HepG2 (cell line): ENCODE data around the gene SH2D3A. TPM values are rescaled to one million over a fixed set of nuclear protein-coding genes. Genes with fewer than 3 reads are reported as not detected.

Source experiments
- ATAC-seq: fragments of 200-7000 bp; cut with Tn5 transposase; 3 replicates; pipeline ENCODE4 v1.9.1; 2020; ENCODE audit warnings: mild to moderate bottlenecking, moderate library complexity
- BruUV-seq: library from RNA; stranded (reverse); fragments of 400-500 nt; replicated peaks from 2 replicates; lab custom pipeline; 2021; lab: Mats Ljungman, UMichigan
- CTCF ChIA-PET: fragments of 300-600 bp; formaldehyde crosslinking; extraction: SDS; loops from one replicate; lab custom pipeline; 2021; ENCODE audit warnings: low total read pairs, inconsistent platforms, low intra/inter-chr PET ratio; lab: Yijun Ruan, JAX
- POLR2A ChIA-PET: fragments of 350-600 bp; sonication (Branson Sonifier 250); formaldehyde crosslinking; loops from one replicate; lab custom pipeline; 2020; ENCODE audit warnings: antibody characterized with exemption, inconsistent platforms; lab: Yijun Ruan, JAX
- DNase-seq: peaks from one replicate; pipeline ENCODE4 v3.0.0-alpha.2; 2015; ENCODE audit warnings: low spot score
- FAIRE-seq: peaks from 3 replicates; lab custom pipeline; 2011; peaks lifted over from hg19 to GRCh38; lab: Jason Lieb, UNC
- H2AFZ ChIP-seq: one replicate; pipeline ENCODE4 v1.6.1; 2011; ENCODE audit warnings: low read length, inconsistent platforms
- H3K27ac ChIP-seq: fragments of 300-600 bp; 3 replicates; pipeline ENCODE4 v1.8.0; 2011; ENCODE audit warnings: mixed run types, mild to moderate bottlenecking, mixed read lengths, low read length, inconsistent platforms; ENCODE audit not compliant: insufficient read depth; ENCODE audit errors: extremely low read length
- H3K27me3 ChIP-seq, 2 experiments: fragments of 200-600 bp in 1 of 2; 2 replicates in 1 of 2; 3 replicates in 1 of 2; pipeline versions ENCODE4 v1.6.0 to v1.8.0; 2011; ENCODE audit warnings: low read length in 2 of 2, mild to moderate bottlenecking in 2 of 2, moderate library complexity in 2 of 2, inconsistent platforms in 1 of 2; ENCODE audit not compliant: insufficient read depth in 2 of 2, control insufficient read depth in 1 of 2
- H3K36me3 ChIP-seq, 2 experiments: fragments of 200-600 bp in 1 of 2; replicated peaks in 1 of 2; 2 replicates in 1 of 2; 3 replicates in 1 of 2; pipeline versions ENCODE4 v1.5.1 to v1.8.0; 2011; ENCODE audit warnings: low read length in 2 of 2, inconsistent platforms in 1 of 2; ENCODE audit not compliant: insufficient read depth in 2 of 2, control insufficient read depth in 1 of 2
- H3K4me1 ChIP-seq: 2 replicates; pipeline ENCODE4 v1.5.1; 2012; ENCODE audit warnings: low read length, inconsistent platforms; ENCODE audit not compliant: insufficient read depth
- H3K4me2 ChIP-seq: 2 replicates; pipeline ENCODE4 v1.6.0; 2011; ENCODE audit warnings: low read depth, low read length, inconsistent platforms
- H3K4me3 ChIP-seq, 3 experiments: fragments of 200-600 bp in 1 of 3; sonication (generic), shearing (Covaris generic) in 1 of 3; replicated peaks in 1 of 3; 2 replicates each; pipeline ENCODE4 v1.5.1; 2011 to 2016; ENCODE audit warnings: low read length in 3 of 3, inconsistent platforms in 2 of 3, low read depth in 2 of 3, mild to moderate bottlenecking in 2 of 3, control low read depth in 1 of 3, mixed read lengths in 1 of 3; ENCODE audit not compliant: insufficient read depth in 1 of 3
- H3K79me2 ChIP-seq: one replicate; pipeline ENCODE4 v1.6.1; 2011; ENCODE audit warnings: low read length, inconsistent platforms; ENCODE audit not compliant: insufficient read depth
- H3K9ac ChIP-seq: 2 replicates; pipeline ENCODE4 v1.6.0; 2011; ENCODE audit warnings: mild to moderate bottlenecking, low read depth, low read length, inconsistent platforms; ENCODE audit not compliant: insufficient read depth
- H3K9me3 ChIP-seq: 2 replicates; pipeline ENCODE4 v1.5.1; 2012; ENCODE audit warnings: mild to moderate bottlenecking, low read length
- H4K20me1 ChIP-seq: 2 replicates; pipeline ENCODE4 v1.6.0; 2011; ENCODE audit warnings: inconsistent platforms, mild to moderate bottlenecking, low read length, moderate library complexity; ENCODE audit not compliant: insufficient read depth
- CHD4 ChIP-seq: fragments of 200-600 bp; sonication (generic); IDR thresholded peaks from 2 replicates; pipeline ENCODE4 v1.7.0; 2017; ENCODE audit warnings: mild to moderate bottlenecking, low read length, borderline replicate concordance
- ESRRA ChIP-seq: sonication (generic); formaldehyde crosslinking; IDR thresholded peaks from 2 replicates; pipeline ENCODE4 v1.5.1; 2020; ENCODE audit warnings: mild to moderate bottlenecking, low read depth, missing genetic modification reagents
- FOXK1 ChIP-seq: sonication (generic); formaldehyde crosslinking; IDR thresholded peaks from 2 replicates; pipeline ENCODE4 v1.4.0; 2020; ENCODE audit warnings: low read depth, missing genetic modification reagents, borderline replicate concordance
- GATA4 ChIP-seq: sonication (generic); IDR thresholded peaks from 2 replicates; pipeline ENCODE4 v1.6.1; 2016; ENCODE audit warnings: antibody characterized with exemption, low read depth, borderline replicate concordance
- MAX ChIP-seq: IDR thresholded peaks from 2 replicates; pipeline ENCODE4 v1.6.1; 2012; ENCODE audit warnings: inconsistent platforms
- MED13 ChIP-seq: sonication (generic); formaldehyde crosslinking; IDR thresholded peaks from 2 replicates; pipeline ENCODE4 v1.5.0; 2020; ENCODE audit warnings: missing genetic modification reagents
- NR0B2 ChIP-seq: sonication (generic); formaldehyde crosslinking; IDR thresholded peaks from 2 replicates; pipeline ENCODE4 v1.4.0; 2020; ENCODE audit warnings: mild to moderate bottlenecking, missing genetic modification reagents
- PBX2 ChIP-seq: IDR thresholded peaks from 2 replicates; pipeline ENCODE4 v1.6.1; 2016; ENCODE audit warnings: control low read depth
- PHF21A ChIP-seq: sonication (generic); formaldehyde crosslinking; IDR thresholded peaks from 2 replicates; pipeline ENCODE4 v1.5.0; 2020; ENCODE audit warnings: mild to moderate bottlenecking, missing genetic modification reagents
- POLR2G ChIP-seq: fragments of 200-400 bp; formaldehyde crosslinking; IDR thresholded peaks from 2 replicates; pipeline ENCODE4 v1.6.1; 2018; ENCODE audit warnings: mild to moderate bottlenecking, low read depth, low read length, moderate library complexity
- SNAPC2 ChIP-seq: sonication (generic); formaldehyde crosslinking; IDR thresholded peaks from 2 replicates; pipeline ENCODE4 v1.8.1; 2022; ENCODE audit warnings: mild to moderate bottlenecking, missing genetic modification reagents
- THAP11 ChIP-seq: IDR thresholded peaks from 2 replicates; pipeline ENCODE4 v1.6.1; 2016; ENCODE audit warnings: missing biosample characterization, missing genetic modification reagents
- ZGPAT ChIP-seq: IDR thresholded peaks from 2 replicates; pipeline ENCODE4 v1.6.1; 2016; ENCODE audit warnings: mild to moderate bottlenecking
- ZKSCAN5 ChIP-seq: sonication (generic); formaldehyde crosslinking; IDR thresholded peaks from 2 replicates; pipeline ENCODE4 v1.5.1; 2020; ENCODE audit warnings: mild to moderate bottlenecking, missing genetic modification reagents
- ZNF766 ChIP-seq: sonication (generic); formaldehyde crosslinking; IDR thresholded peaks from 2 replicates; pipeline ENCODE4 v1.5.0; 2020; ENCODE audit warnings: missing genetic modification reagents, borderline replicate concordance
- ZNF781 ChIP-seq: sonication (generic); formaldehyde crosslinking; IDR thresholded peaks from 2 replicates; pipeline ENCODE4 v1.5.1; 2020; ENCODE audit warnings: borderline replicate concordance, mild to moderate bottlenecking, missing genetic modification reagents; ENCODE audit errors: not compliant biosample characterization
- ZSCAN20 ChIP-seq: sonication (generic); formaldehyde crosslinking; IDR thresholded peaks from 2 replicates; pipeline ENCODE4 v1.4.0; 2020; ENCODE audit warnings: missing genetic modification reagents, mild to moderate bottlenecking, borderline replicate concordance
- WGBS: methylation state at CpG from one replicate; pipeline ENCODE4 v1.1.6; 2017; ENCODE audit warnings: low lambda C conversion rate; 5-methylcytosine and 5-hydroxymethylcytosine counted together
- in situ Hi-C: cut with HindIII; loops from 2 replicates; pipeline ENCODE4 v1.10.0; 2017; ENCODE audit warnings: low pct_unique_long_range_greater_than_20kb; ENCODE audit not compliant: extremely low pct_ligation_motif_present
- intact Hi-C: fragments of 100-400 bp; cut with micrococcal nuclease; formaldehyde crosslinking; loops from one replicate; pipeline ENCODE4 v1.10.0; 2022; ENCODE audit not compliant: unreplicated experiment
- polyA plus RNA-seq, 8 experiments: library from polyadenylated mRNA; depleted of rRNA in 3 of 8; stranded (reverse) in 7 of 8; unstranded in 1 of 8; fragments of >200 nt; fragmentation: Illumina TruSeq in 4 of 8; extraction: Trizol in 4 of 8; gene quantifications; 2 replicates each; pipeline versions ENCODE4 v1.2.1 to v1.2.3, GENCODE V29; 2011 to 2016; ENCODE audit warnings: low read depth in 4 of 8, missing spikeins in 1 of 8, mixed read lengths in 1 of 8; ENCODE audit not compliant: insufficient read depth in 1 of 8
- total RNA-seq, 5 experiments: library from RNA; depleted of rRNA; stranded (reverse); fragments of >200 nt; fragmentation: Illumina TruSeq; extraction: Trizol; gene quantifications; 2 replicates each; pipeline ENCODE4 v1.2.3, GENCODE V29; 2016; ENCODE audit warnings: low read depth in 1 of 5
- TF ChIP-seq, protein P1 (sequence below): sonication (generic); formaldehyde crosslinking; IDR thresholded peaks from 2 replicates; pipeline ENCODE4 v1.5.0; 2020; ENCODE audit warnings: mild to moderate bottlenecking, missing genetic modification reagents

The SH2D3A gene
- total and polyA plus RNA-seq, 2 of the 13 experiments (the other 11 are each of a cell fraction or from before 2014, with no cell fraction given), result 1.0 to 2.2 TPM

DNA sequence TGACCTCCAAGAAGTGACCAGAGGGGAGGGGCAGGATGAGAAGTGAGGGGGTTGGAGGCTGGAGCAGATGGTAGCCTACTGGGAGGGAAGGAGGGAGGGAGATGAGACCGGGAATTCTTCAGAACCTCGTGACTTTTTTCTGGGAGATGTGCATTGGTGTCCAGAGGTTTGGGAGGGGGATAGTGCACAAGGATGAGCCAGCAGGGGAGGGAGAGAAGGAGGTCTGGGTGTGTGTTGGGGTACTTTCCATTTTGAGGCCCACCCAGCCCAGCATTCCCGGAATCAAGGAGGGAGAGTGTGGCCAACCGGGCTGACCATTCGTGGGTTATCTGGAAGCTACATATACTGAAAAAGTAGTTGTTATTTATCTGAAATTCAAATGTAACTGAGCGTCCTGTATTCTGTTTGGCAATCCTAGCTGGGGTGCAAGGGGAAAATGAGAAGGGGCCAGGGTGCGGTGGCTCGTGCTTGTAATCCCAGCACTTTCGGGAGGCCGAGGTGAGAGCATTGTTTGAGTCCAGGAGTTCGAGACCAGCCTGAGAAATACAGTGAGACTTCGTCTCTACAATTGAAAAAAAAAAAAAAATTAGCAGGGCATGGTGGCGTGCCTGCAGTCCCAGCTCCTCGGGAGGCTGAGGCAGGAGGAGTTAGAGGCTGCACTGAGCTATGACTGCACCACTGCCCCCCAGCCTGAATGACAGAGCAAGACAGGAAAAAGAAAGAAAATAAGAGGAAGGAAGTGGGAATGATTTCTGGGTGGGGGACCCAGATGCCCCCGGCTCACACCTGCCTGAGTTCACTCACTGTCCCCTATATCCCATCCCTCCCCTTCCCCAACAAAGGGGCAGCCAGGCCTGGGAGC, 42.4 kb downstream of the SH2D3A start:
- H2AFZ ChIP-seq, result no peak overlapping the region
- POLR2A ChIA-PET, result interaction anchor here (0.6 to 8.0 kb wide), 8 partner anchors 9 to 352 kb away, joined by 3 to 278 read pairs (median 4); partner anchors contain the start of genes ALKBH7 and GPR108
- peak overlapping the region; percentile 70 for H3K9ac ChIP-seq
- H3K27me3 ChIP-seq, result peaks cover 0 to 1% of the 10 kb centered on the region in 2 experiments; a peak in 1 of 5 replicates
- no peak for FAIRE-seq
- intact Hi-C loops (no loop called here), in situ Hi-C loops (no loop called here)
- peak overlapping the region; percentile 90 for H3K4me2 ChIP-seq
- peak overlapping the region; percentile 90 for H3K27ac ChIP-seq
- CTCF ChIA-PET, result no interaction called here
- H3K4me1 ChIP-seq, result peaks cover 93% of the 10 kb centered on the region
- peaks cover 5% of the 10 kb centered on the region for H4K20me1 ChIP-seq
- H3K4me3 ChIP-seq, result peak overlapping the region in 2 of 3 experiments; percentile 30 to 58; a peak in 2 of 6 replicates
- DNase-seq, result no peak
- peaks cover 12% of the 10 kb centered on the region for H3K79me2 ChIP-seq
- 58% methylated on average over 15 of the region's 15 CpGs for WGBS
- no peaks in the 10 kb centered on the region for H3K9me3 ChIP-seq
- BruUV-seq, result no TSS peak
- no peak for ATAC-seq
- no peaks in the 10 kb centered on the region for H3K36me3 ChIP-seq
- TF ChIP-seq ESRRA (CRISPR knock-in tag) (0 out of 2 replicates have a peak, but pooled peaks have one; percentile 15), CHD4 (peak; percentile 30; the same call in 1 of the 2 replicates), PHF21A (no peak), THAP11 (no peak), ZNF781 (CRISPR knock-in tag) (no peak), ZGPAT (no peak), PBX2 (no peak), ZKSCAN5 (CRISPR knock-in tag) (no peak), GATA4 (no peak), NR0B2 (no peak), POLR2G (0 out of 2 replicates have a peak, but pooled peaks have one; percentile 2), MAX (no peak), MED13 (no peak), FOXK1 (0 out of 2 replicates have a peak, but pooled peaks have one; percentile 37), SNAPC2 (0 out of 2 replicates have a peak, but pooled peaks have one; percentile 18), ZNF766 (no peak), ZSCAN20 (no peak)
- TF ChIP-seq, protein P1, sequence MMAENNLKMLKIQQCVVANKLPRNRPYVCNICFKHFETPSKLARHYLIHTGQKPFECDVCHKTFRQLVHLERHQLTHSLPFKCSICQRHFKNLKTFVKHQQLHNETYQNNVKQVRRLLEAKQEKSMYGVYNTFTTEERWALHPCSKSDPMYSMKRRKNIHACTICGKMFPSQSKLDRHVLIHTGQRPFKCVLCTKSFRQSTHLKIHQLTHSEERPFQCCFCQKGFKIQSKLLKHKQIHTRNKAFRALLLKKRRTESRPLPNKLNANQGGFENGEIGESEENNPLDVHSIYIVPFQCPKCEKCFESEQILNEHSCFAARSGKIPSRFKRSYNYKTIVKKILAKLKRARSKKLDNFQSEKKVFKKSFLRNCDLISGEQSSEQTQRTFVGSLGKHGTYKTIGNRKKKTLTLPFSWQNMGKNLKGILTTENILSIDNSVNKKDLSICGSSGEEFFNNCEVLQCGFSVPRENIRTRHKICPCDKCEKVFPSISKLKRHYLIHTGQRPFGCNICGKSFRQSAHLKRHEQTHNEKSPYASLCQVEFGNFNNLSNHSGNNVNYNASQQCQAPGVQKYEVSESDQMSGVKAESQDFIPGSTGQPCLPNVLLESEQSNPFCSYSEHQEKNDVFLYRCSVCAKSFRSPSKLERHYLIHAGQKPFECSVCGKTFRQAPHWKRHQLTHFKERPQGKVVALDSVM (CRISPR knock-in tag), result peak; percentile 61; the same call in 1 of the 2 replicates
